ENCODE data around the gene PDE4D.

Gene PDE4D
- 53.3 to 473 (median 256) reads per million in 9 experiments for total RNA-seq

GRCh38 chr5:59893429-59894227 lies at the start of gene PDE4D:
TSS of gene PDE4D (minus strand) at chr5:59893726.
- peaks cover 28 to 30% of the 10 kb centered on the region in 2 donors for H3K27me3 Mint-ChIP-seq
- peaks cover 5% of the 10 kb centered on the region for H3K36me3 Mint-ChIP-seq (ENCODE audit: insufficient read depth)
- peaks cover 0 to 3% of the 10 kb centered on the region in 2 donors for H3K4me1 Mint-ChIP-seq (ENCODE audit: low read depth in 2 of 2)
- DNase-seq (no peak), ATAC-seq (replicated peaks) (no peak)
- H3K4me3 Mint-ChIP-seq, result no peak within 1 kb of the TSS
- H3K9me3 Mint-ChIP-seq, result peaks cover 1 to 8% of the 10 kb centered on the region in 2 donors
- H3K27ac Mint-ChIP-seq, result peak within 1 kb of the TSS in 1 of 2 donors; percentile 51

DNA sequence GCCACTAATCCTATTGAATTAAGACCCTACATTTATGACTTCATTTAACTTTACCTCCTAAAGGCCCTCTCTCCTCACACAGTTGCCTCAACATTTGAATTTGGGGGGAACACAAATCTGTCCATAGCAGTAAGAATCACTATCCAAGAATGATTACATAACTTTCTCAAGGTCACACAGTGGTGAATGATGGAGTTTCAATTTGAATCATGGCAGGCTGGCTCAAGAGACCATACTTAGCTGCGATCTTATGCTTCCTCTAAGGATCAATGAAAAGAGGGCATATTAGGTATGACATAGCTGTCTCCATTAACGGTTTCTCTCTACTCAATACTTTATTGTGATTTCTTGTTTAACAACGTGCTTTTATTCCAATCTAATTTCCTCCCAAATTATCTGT lies 44.1 kb upstream of the PDE4D start:
- H3K4me3 Mint-ChIP-seq, result no peak overlapping the region
- no peak for ATAC-seq (replicated peaks)
- H3K36me3 Mint-ChIP-seq (ENCODE audit: insufficient read depth), result no peaks in the 10 kb centered on the region
- H3K27ac Mint-ChIP-seq, result no peak overlapping the region
- peaks cover 0 to 8% of the 10 kb centered on the region in 2 donors for H3K9me3 Mint-ChIP-seq
- no peaks in the 10 kb centered on the region for H3K27me3 Mint-ChIP-seq
- no peak for DNase-seq
- no peaks in the 10 kb centered on the region for H3K4me1 Mint-ChIP-seq (ENCODE audit: low read depth in 2 of 2)

DNA sequence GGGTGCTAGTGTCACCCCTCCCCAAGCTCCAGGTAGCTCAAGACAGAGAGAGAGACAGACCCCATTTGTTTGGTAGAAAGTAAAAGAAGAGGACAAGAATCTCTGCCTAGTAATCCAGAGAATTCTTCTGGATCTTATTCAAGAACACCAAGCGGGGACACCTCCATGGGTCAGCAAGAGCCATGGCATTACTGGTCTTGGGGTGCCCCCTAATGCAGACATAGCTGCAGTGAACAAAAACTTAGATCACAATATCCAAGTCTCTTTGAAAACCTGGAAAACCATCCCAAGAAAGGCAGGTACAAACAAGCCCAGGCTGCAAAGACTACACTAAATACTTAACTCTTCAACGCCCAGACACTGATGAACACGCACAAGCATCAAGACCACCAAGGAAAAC lies 29.9 kb upstream of the PDE4D start:
- Mint-ChIP-seq H3K4me1 (ENCODE audit: low read depth in 2 of 2) (no peaks in the 10 kb centered on the region), H3K36me3 (ENCODE audit: insufficient read depth) (no peaks in the 10 kb centered on the region), H3K9me3 (peaks cover 6 to 9% of the 10 kb centered on the region in 2 donors), H3K27ac (no peak overlapping the region), H3K27me3 (no peaks in the 10 kb centered on the region), H3K4me3 (no peak overlapping the region)
- no peak for ATAC-seq (replicated peaks)
- DNase-seq, result no peak

DNA sequence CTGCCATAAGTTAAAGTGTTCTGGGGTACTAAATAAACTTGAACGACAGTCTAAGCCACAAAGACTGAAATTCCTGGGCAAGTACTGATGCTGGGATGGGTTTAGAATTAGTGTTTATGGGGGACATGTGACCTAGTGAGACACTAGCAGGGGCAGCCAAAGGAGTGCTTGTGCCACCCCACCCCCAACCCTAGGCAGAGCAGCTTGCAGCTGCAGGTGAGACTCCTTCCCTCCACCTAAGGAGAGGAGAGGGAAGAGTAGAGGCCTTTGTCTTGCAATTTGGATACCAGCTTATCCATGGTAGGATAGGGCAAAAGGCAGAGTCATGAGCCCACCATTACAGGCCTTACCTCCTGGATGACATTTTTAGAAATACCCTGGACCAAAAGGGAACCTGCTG lies 28.7 kb upstream of the PDE4D start:
- H3K4me3 Mint-ChIP-seq, result no peak overlapping the region
- peaks cover 6 to 9% of the 10 kb centered on the region in 2 donors for H3K9me3 Mint-ChIP-seq
- H3K4me1 Mint-ChIP-seq (ENCODE audit: low read depth in 2 of 2), result no peaks in the 10 kb centered on the region
- no peaks in the 10 kb centered on the region for H3K36me3 Mint-ChIP-seq (ENCODE audit: insufficient read depth)
- no peak overlapping the region for H3K27ac Mint-ChIP-seq
- H3K27me3 Mint-ChIP-seq, result no peaks in the 10 kb centered on the region
- ATAC-seq (replicated peaks) (no peak), DNase-seq (no peak)

DNA sequence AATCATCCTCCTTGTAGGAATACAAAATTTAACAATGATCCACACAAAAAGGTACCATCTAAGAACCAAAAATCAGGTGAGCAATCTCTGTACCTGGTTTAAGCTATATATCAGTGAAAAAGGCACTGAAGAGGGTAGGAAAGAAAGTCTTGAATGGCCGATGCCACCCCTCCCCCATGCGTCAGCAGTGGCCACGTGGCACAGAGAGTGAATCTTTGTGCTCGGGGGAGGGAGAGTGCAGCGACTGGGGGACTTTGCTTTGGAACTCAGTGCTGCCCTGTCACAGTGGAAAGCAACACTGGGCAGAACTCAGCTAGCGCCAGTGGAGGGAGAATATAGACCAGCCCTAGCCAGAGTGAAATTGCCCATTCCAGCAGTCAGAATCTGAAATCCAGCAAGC lies 28.3 kb upstream of the PDE4D start:
- Mint-ChIP-seq H3K27me3 (no peaks in the 10 kb centered on the region), H3K9me3 (peaks cover 6 to 7% of the 10 kb centered on the region in 2 donors), H3K36me3 (ENCODE audit: insufficient read depth) (no peaks in the 10 kb centered on the region), H3K27ac (no peak overlapping the region), H3K4me3 (no peak overlapping the region), H3K4me1 (ENCODE audit: low read depth in 2 of 2) (no peaks in the 10 kb centered on the region)
- DNase-seq, result no peak
- ATAC-seq (replicated peaks), result no peak

DNA sequence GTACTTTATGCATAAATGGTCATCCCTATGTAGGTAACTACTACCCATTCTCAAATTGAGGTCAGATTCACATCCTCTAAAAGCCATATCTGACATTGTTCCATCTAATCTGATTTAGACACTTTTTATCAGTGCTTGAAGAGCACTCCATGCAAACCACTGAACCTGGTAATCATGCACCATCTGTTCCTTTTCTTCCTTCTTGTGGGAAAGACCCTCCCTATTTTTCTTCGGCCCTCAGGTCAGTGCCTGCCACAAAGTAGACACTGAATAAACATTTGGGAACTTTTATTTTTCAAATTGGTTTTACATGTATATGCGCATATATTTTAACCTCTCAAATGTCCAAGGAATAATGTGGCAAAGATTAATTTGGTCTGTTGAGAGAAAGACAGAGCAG lies 26.0 kb upstream of the PDE4D start:
- H3K9me3 Mint-ChIP-seq, result peaks cover 8 to 14% of the 10 kb centered on the region in 2 donors
- H3K36me3 Mint-ChIP-seq (ENCODE audit: insufficient read depth), result no peaks in the 10 kb centered on the region
- ATAC-seq (replicated peaks) (no peak), DNase-seq (no peak)
- no peaks in the 10 kb centered on the region for H3K4me1 Mint-ChIP-seq (ENCODE audit: low read depth in 2 of 2)
- no peak overlapping the region for H3K27ac Mint-ChIP-seq
- H3K4me3 Mint-ChIP-seq, result no peak overlapping the region
- H3K27me3 Mint-ChIP-seq, result no peaks in the 10 kb centered on the region

DNA sequence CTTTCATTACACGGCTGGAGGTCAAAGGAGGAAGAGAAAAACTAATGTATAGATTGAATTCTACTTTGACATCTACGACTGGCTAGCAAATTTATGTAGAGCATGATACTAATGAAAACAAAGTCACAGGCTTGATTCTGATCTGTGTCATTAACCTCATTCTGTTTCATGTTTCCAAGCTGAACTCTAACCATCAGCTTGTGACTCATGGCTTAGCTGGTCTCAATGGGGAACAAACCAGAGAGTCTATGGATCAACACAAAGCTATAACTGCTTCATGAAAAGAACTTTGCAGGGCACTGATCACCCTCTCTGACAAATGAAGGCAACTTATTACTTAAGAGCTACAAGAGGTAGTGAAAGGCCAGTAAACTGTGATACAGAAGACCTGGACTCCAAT lies 23.6 kb upstream of the PDE4D start:
- H3K4me1 Mint-ChIP-seq (ENCODE audit: low read depth in 2 of 2), result no peaks in the 10 kb centered on the region
- H3K27ac Mint-ChIP-seq, result no peak overlapping the region
- no peak overlapping the region for H3K4me3 Mint-ChIP-seq
- no peaks in the 10 kb centered on the region for H3K27me3 Mint-ChIP-seq
- DNase-seq, result no peak
- ATAC-seq (replicated peaks), result no peak
- no peaks in the 10 kb centered on the region for H3K36me3 Mint-ChIP-seq (ENCODE audit: insufficient read depth)
- H3K9me3 Mint-ChIP-seq, result peaks cover 6 to 21% of the 10 kb centered on the region in 2 donors

- no peaks in the 10 kb centered on the region for H3K27me3 Mint-ChIP-seq
- no peak overlapping the region for H3K27ac Mint-ChIP-seq
- DNase-seq (no peak), ATAC-seq (replicated peaks) (no peak)
- no peaks in the 10 kb centered on the region for H3K36me3 Mint-ChIP-seq (ENCODE audit: insufficient read depth)
- no peaks in the 10 kb centered on the region for H3K4me1 Mint-ChIP-seq (ENCODE audit: low read depth in 2 of 2)
- H3K9me3 Mint-ChIP-seq, result peaks cover 2 to 4% of the 10 kb centered on the region in 2 donors
- H3K4me3 Mint-ChIP-seq, result no peak overlapping the region
Observed at GRCh38 chr5:59905188-59905587, 11.7 kb upstream of the PDE4D start.

- H3K36me3 Mint-ChIP-seq (ENCODE audit: insufficient read depth), result peaks cover 2% of the 10 kb centered on the region
- H3K27me3 Mint-ChIP-seq, result peaks cover 18 to 24% of the 10 kb centered on the region in 2 donors
Observed at GRCh38 chr5:59897075-59897474, 3.5 kb upstream of the PDE4D start.

GRCh38 chr5:59891962-59892643 lies 1.4 kb downstream of the PDE4D start:
- peaks cover 1 to 8% of the 10 kb centered on the region in 2 donors for H3K9me3 Mint-ChIP-seq

More at GRCh38 chr5:59897075-59897474, 3.5 kb upstream of the PDE4D start:
- Mint-ChIP-seq H3K4me1 (ENCODE audit: low read depth in 2 of 2) (peaks cover 0 to 3% of the 10 kb centered on the region in 2 donors), H3K4me3 (no peak overlapping the region), H3K27ac (no peak overlapping the region), H3K9me3 (peaks cover 3 to 7% of the 10 kb centered on the region in 2 donors)
- no peak for DNase-seq
- no peak for ATAC-seq (replicated peaks)

DNA sequence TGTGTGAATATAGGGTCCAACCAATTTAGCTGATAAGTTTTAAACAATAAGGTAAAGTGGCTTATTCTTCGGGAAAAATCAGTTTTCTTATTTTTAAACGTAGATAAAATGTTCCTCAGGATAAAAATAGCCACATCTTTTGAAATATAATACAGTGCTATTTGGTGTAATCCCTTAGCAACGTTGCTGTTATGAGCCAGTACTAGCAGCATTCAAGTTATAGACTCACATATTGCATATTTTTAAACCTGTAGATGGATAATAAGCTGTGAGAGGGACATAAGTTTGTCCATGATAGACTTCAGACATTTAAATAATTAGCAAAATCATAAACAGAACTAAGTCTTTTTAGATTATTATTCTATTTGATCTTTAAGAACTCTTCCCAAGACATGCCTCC lies 6.3 kb downstream of the PDE4D start:
- Mint-ChIP-seq H3K27ac (no peak overlapping the region), H3K36me3 (ENCODE audit: insufficient read depth) (peaks cover 3% of the 10 kb centered on the region), H3K4me3 (no peak overlapping the region), H3K9me3 (peaks cover 3 to 7% of the 10 kb centered on the region in 2 donors), H3K4me1 (ENCODE audit: low read depth in 2 of 2) (no peaks in the 10 kb centered on the region), H3K27me3 (peaks cover 8 to 12% of the 10 kb centered on the region in 2 donors)
- ATAC-seq (replicated peaks) (no peak), DNase-seq (no peak)

More at GRCh38 chr5:59891962-59892643, 1.4 kb downstream of the PDE4D start:
- Mint-ChIP-seq H3K4me3 (no peak overlapping the region), H3K4me1 (ENCODE audit: low read depth in 2 of 2) (peaks cover 0 to 3% of the 10 kb centered on the region in 2 donors), H3K36me3 (ENCODE audit: insufficient read depth) (peaks cover 5% of the 10 kb centered on the region), H3K27me3 (peaks cover 28 to 30% of the 10 kb centered on the region in 2 donors), H3K27ac (no peak overlapping the region)
- DNase-seq (no peak), ATAC-seq (replicated peaks) (no peak)

GRCh38 chr5:59874675-59875074 lies 18.9 kb downstream of the PDE4D start:
- no peaks in the 10 kb centered on the region for H3K36me3 Mint-ChIP-seq (ENCODE audit: insufficient read depth)
- H3K4me3 Mint-ChIP-seq, result no peak overlapping the region
- no peaks in the 10 kb centered on the region for H3K4me1 Mint-ChIP-seq (ENCODE audit: low read depth in 2 of 2)
- H3K27ac Mint-ChIP-seq, result no peak overlapping the region
- H3K27me3 Mint-ChIP-seq, result no peaks in the 10 kb centered on the region
- H3K9me3 Mint-ChIP-seq, result peaks cover 0 to 1% of the 10 kb centered on the region in 2 donors
- no peak for ATAC-seq (replicated peaks)
- no peak for DNase-seq

- Mint-ChIP-seq H3K4me1 (ENCODE audit: low read depth in 2 of 2) (no peaks in the 10 kb centered on the region), H3K9me3 (peaks cover 0 to 1% of the 10 kb centered on the region in 2 donors), H3K4me3 (no peak overlapping the region), H3K27ac (no peak overlapping the region), H3K36me3 (ENCODE audit: insufficient read depth) (no peaks in the 10 kb centered on the region), H3K27me3 (no peaks in the 10 kb centered on the region)
- DNase-seq, result no peak
- no peak for ATAC-seq (replicated peaks)
Observed at GRCh38 chr5:59873113-59873512, 20.4 kb downstream of the PDE4D start.

GRCh38 chr5:59866661-59867060 lies 26.9 kb downstream of the PDE4D start:
- H3K27ac Mint-ChIP-seq, result no peak overlapping the region
- DNase-seq (no peak), ATAC-seq (replicated peaks) (no peak)
- H3K4me3 Mint-ChIP-seq, result no peak overlapping the region
- H3K36me3 Mint-ChIP-seq (ENCODE audit: insufficient read depth), result no peaks in the 10 kb centered on the region
- H3K4me1 Mint-ChIP-seq (ENCODE audit: low read depth in 2 of 2), result no peaks in the 10 kb centered on the region
- H3K27me3 Mint-ChIP-seq, result no peaks in the 10 kb centered on the region
- no peaks in the 10 kb centered on the region for H3K9me3 Mint-ChIP-seq

All from effector memory CD8-positive, alpha-beta T cell (primary cell).